ENCODE results near the gene PEPD. TPM values are rescaled to one million over a fixed set of nuclear protein-coding genes. Genes with fewer than 3 reads are reported as not detected.

The PEPD gene
- total RNA-seq, 2 experiments from 2014 or later = 26.9 to 37.4 TPM

DNA sequence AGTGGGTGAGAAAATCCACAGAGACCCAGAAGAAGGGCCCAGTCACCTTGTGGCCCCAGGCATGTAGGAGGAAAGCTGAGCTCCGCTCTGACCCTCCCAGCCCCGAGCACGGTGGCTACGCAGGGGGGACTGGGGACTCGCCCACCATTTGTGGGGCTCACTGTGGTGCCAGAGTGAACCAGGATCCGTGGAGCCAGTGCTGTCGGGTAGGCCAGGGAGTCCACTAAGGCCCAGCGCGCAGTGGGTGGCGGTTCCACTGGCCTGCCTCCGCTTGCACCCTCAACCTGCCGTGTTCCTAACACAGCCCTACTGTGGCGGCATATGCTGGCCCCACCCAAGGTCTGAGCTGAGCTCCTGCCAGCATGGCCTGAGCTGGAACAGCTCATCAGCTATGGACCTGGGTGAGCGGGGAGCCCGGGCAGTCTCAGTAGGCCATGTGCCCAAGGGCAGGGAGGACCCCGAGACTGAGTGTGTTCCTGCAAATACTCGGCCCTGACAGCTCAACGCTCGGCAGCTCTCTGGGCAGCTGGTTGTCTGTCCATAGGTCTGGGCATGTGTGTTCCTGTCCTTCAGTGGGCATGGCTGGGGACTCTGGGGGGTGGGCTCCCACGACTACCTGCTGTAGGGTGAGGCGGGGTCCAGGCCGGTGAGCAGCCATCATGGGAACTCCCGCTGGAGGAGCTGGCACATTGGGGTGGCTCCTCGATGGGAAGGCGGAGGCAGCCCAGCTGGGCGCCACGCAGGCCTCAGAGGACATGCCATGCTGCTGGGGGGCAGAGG is 111.5 kb downstream of the PEPD start:
- Mint-ChIP-seq H3K4me1 (no peaks in the 10 kb centered on the region), H3K27ac (no peak overlapping the region), H3K27me3 (no peaks in the 10 kb centered on the region), H3K9me3 (ENCODE audit: low read depth) (no peaks in the 10 kb centered on the region), H3K4me3 (no peak overlapping the region), H3K36me3 (ENCODE audit: low read depth) (no peaks in the 10 kb centered on the region)
- ChIA-PET POLR2A (no interaction called here), CTCF (interaction anchor here (0.6 to 2.1 kb wide), 3 partner anchors 14 to 611 kb away, joined by 3 to 8 read pairs (median 3); no protein-coding TSS in a partner anchor)
- no peak for DNase-seq
- intact Hi-C loops (cut with DNase I, micrococcal nuclease) = loop anchor here (5.0 to 10.0 kb wide), 3 partner anchors 108 to 268 kb away; partner anchors contain the start of gene CEBPA (in 1 of the 2)
- no peak for ATAC-seq

DNA sequence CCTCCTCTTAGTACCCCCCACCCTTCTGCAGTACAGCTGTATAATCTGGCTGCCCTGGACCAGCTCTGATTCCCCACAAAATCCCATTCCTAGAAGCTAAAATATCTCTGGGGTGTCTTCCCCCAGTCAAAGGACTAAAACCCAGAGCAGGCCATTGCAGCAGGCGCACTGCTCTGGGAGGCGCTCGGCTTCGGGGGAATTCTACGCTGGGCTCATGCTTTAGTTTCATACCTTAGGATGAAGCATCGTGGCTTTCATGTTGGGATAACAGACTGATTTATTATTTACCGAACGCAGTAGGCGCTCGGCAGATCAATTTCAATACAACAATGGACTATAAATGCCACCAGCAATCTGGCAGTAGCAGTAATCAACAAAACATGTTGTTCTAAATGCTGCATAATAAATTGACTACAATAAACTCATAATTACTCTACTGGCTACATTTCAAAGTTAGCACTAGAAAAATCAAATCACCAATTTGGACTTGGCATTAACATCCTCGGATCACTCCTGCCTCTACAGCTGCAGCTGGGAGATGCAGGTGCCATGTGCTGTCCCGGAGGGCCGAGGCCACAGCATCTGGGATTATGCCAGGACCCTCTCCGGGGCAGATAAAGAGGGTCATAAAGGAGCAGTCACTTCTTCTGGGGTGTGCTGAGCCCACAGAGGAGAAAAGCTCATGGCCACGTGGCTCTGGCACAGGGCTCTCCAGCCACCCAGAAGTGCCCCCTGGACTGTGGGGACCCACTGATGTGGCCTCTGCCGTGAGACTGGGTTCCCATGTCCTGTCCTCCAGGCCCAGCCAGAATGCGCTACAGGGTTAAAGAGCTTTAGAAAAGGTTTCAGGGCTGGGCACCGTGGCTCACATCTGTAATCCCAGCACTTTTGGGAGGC is 112.8 kb downstream of the PEPD start:
- intact Hi-C loops (cut with DNase I, micrococcal nuclease) = loop anchor here (5.0 to 10.0 kb wide), 3 partner anchors 106 to 266 kb away; partner anchors contain the start of gene CEBPA (in 1 of the 2)
- H3K4me3 Mint-ChIP-seq = no peak overlapping the region
- CTCF ChIA-PET = interaction anchor here (0.6 to 2.1 kb wide), 8 partner anchors 8 to 300 kb away, joined by 3 to 8 read pairs (median 3); no protein-coding TSS in a partner anchor
- DNase-seq (no peak), ATAC-seq (no peak)
- POLR2A ChIA-PET = no interaction called here
- H3K4me1 Mint-ChIP-seq = no peaks in the 10 kb centered on the region
- no peaks in the 10 kb centered on the region for H3K9me3 Mint-ChIP-seq (ENCODE audit: low read depth)
- no peak overlapping the region for H3K27ac Mint-ChIP-seq
- no peaks in the 10 kb centered on the region for H3K36me3 Mint-ChIP-seq (ENCODE audit: low read depth)
- no peaks in the 10 kb centered on the region for H3K27me3 Mint-ChIP-seq

DNA sequence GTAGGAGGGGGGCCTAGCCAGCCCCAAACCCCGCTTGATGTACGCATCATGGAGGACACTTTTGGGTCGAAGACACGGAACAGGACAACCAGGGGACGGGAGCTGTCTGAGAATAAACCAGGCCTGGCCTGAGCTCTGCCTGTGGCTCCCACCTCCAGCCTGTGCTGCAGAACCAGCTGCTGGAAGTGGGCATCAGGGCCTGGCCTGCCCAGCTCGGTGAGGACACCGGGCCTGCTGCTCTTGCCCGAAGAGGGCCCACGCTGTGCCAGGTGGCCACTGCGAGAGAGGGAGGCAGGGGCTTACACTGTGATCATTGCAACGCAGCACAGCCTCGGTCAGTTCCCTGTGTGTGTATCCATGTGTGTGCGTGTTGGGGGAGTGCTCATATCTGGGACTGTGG is 113.5 kb downstream of the PEPD start:
- DNase-seq = no peak
- no peak overlapping the region for H3K27ac Mint-ChIP-seq
- ATAC-seq = no peak
- no peaks in the 10 kb centered on the region for H3K36me3 Mint-ChIP-seq (ENCODE audit: low read depth)
- no peaks in the 10 kb centered on the region for H3K9me3 Mint-ChIP-seq (ENCODE audit: low read depth)
- no peak overlapping the region for H3K4me3 Mint-ChIP-seq
- H3K4me1 Mint-ChIP-seq = no peaks in the 10 kb centered on the region
- POLR2A ChIA-PET = no interaction called here
- intact Hi-C loops (cut with DNase I, micrococcal nuclease) = loop anchor here (5.0 to 10.0 kb wide), 3 partner anchors 106 to 266 kb away; partner anchors contain the start of gene CEBPA (in 1 of the 2)
- CTCF ChIA-PET = interaction anchor here (0.6 to 1.5 kb wide), 7 partner anchors 8 to 300 kb away, joined by 3 to 5 read pairs (median 3); no protein-coding TSS in a partner anchor
- no peaks in the 10 kb centered on the region for H3K27me3 Mint-ChIP-seq

DNA sequence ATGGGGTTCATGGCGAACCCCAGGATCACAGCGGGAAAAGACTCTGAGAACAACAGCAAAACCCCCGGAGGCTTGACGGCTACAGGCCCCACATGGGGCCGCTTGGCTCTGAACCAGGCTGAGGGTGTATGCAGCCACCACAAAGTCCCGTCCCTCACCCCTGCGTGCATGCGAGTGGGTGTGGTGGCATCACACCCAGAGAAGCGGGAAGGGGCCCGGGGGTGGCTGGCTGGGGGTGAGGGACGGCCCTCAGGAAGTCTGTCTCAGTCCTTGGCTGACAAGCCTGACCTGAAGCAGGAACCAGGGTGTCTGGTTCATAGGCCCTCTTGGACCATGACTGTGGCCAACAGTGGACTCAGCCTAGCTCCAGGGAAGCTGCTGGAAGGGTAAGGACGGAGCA is 113.9 kb downstream of the PEPD start:
- ATAC-seq (no peak), DNase-seq (no peak)
- Mint-ChIP-seq H3K27ac (no peak overlapping the region), H3K4me3 (no peak overlapping the region), H3K9me3 (ENCODE audit: low read depth) (no peaks in the 10 kb centered on the region), H3K36me3 (ENCODE audit: low read depth) (no peaks in the 10 kb centered on the region), H3K27me3 (no peaks in the 10 kb centered on the region), H3K4me1 (no peaks in the 10 kb centered on the region)
- ChIA-PET POLR2A (no interaction called here), CTCF (interaction anchor here (0.6 to 2.1 kb wide), 5 partner anchors 9 to 301 kb away, joined by 3 to 23 read pairs (median 4); no protein-coding TSS in a partner anchor)
- intact Hi-C loops (cut with DNase I, micrococcal nuclease) = loop anchor here (2.0 to 10.0 kb wide), 4 partner anchors 105 to 281 kb away; partner anchors contain the start of gene CEBPA (in 1 of the 2)

DNA sequence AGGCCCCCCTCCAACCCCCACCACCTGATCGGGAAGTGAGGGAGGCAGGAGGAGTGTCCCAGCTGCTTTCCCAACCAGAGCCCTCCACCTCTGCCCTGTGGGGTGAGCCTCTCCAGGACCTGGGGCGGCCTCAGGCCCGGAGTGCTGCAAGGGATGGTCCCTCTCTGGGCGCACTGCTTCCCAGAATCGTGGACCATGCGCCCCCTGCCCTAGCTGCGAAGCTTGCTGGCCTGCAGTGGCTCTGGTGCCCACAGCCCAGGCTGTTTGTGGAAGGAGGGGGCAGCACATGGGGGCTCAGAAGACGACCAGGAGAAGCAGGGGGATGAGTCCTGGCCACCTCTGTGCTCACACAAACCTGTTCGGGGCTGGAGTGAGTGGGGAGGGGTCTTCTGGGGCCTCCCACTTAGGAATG is 114.4 kb downstream of the PEPD start:
- no peaks in the 10 kb centered on the region for H3K36me3 Mint-ChIP-seq (ENCODE audit: low read depth)
- POLR2A ChIA-PET = no interaction called here
- no peaks in the 10 kb centered on the region for H3K4me1 Mint-ChIP-seq
- H3K27me3 Mint-ChIP-seq = no peaks in the 10 kb centered on the region
- CTCF ChIA-PET = interaction anchor here (0.6 to 2.8 kb wide), 13 partner anchors 9 to 683 kb away, joined by 3 to 23 read pairs (median 4); partner anchors contain the start of gene SLC7A10
- ATAC-seq (peak; percentile 24), DNase-seq (no peak)
- intact Hi-C loops (cut with DNase I, micrococcal nuclease) = loop anchor here (2.0 to 10.0 kb wide), 4 partner anchors 105 to 280 kb away; partner anchors contain the start of gene CEBPA (in 1 of the 2)
- no peaks in the 10 kb centered on the region for H3K9me3 Mint-ChIP-seq (ENCODE audit: low read depth)
- no peak overlapping the region for H3K4me3 Mint-ChIP-seq
- no peak overlapping the region for H3K27ac Mint-ChIP-seq

DNA sequence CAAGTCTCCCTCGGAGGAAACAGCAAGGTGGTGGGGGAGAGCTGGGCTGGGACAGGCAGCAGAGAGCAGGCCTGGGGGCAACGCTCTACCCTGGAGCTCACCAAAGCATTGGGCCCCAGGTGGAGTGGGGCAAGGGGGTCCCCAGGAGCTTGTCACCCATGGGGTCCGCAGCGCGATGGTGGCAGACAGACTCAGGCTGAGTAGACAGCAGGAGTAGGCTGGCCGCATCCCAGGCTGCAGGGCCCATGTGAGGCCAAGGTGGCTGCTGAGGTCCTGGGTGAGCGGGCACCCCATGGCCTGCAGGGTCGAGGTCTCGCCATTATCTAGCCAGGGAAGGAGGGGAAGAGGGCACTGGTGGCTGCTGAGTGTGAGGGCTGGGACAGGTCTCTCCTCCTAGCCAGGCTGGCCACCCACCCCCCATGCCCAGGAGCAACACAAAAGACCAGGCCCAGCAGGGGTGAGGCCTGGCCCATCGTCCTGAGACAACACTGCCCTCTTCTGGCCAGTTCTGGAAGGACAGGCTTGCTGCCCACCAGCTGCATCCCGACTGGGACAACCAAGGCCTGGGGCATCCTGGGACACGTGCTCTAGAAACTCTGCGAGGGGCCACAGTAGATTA is 115.0 kb downstream of the PEPD start:
- no peaks in the 10 kb centered on the region for H3K27me3 Mint-ChIP-seq
- no peak overlapping the region for H3K4me3 Mint-ChIP-seq
- DNase-seq (peak; percentile 85), ATAC-seq (peak; percentile 85)
- no peaks in the 10 kb centered on the region for H3K9me3 Mint-ChIP-seq (ENCODE audit: low read depth)
- intact Hi-C loops (cut with DNase I, micrococcal nuclease) = loop anchor here (1.0 to 10.0 kb wide), 5 partner anchors 104 to 280 kb away; partner anchors contain the start of gene CEBPA (in 1 of the 2)
- H3K4me1 Mint-ChIP-seq = no peaks in the 10 kb centered on the region
- POLR2A ChIA-PET = no interaction called here
- no peaks in the 10 kb centered on the region for H3K36me3 Mint-ChIP-seq (ENCODE audit: low read depth)
- no peak overlapping the region for H3K27ac Mint-ChIP-seq
- CTCF ChIA-PET = interaction anchor here (0.6 to 2.8 kb wide), 14 partner anchors 9 to 684 kb away, joined by 3 to 23 read pairs (median 4); partner anchors contain the start of gene SLC7A10

DNA sequence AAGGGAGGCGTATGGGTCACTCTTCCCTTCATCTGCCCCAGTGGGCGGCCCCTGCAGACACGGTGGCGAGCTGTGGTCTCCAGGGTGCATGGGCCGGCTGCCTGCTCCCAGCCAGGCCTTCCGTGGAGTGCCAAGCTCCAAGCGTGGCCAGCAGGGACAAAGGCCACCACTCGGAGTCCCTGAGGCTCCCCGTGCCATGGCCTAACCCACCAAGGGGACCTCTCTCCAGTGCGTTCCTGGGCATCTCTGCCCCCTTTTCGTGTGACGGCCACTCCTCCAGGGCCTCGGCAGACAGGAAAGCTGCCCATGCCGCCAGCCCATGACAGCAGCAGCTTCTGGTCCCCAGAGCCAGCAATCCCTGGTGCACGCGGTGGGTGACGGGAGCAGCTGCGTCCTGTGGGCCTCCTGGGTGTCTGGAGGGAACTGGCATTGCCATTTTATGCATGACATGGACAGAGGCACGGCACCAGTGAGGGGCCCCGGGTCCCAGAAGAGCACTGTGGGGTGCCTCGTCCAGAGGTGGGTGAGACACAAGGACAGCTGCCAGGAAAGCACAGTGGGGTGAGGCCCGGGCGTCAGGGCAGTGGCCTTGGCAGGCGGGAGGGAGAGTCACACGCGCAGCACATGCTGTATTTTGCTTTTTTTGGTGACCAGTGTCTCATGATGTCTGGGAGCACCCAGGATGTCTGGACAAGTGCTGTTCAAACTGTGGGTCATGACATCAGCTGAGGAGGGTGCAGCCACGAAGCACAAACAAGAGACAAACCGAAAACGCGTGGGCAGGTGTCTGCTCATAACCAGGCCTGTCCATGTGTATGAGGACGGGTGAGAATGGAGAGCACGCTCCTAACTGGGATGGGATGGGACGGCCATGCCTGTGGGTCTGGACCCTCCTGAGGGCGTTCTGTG is 115.8 kb downstream of the PEPD start:
- H3K36me3 Mint-ChIP-seq (ENCODE audit: low read depth) = no peaks in the 10 kb centered on the region
- intact Hi-C loops (cut with DNase I, micrococcal nuclease) = loop anchor here (1.0 to 10.0 kb wide), 5 partner anchors 104 to 279 kb away; partner anchors contain the start of gene CEBPA (in 1 of the 2)
- no peak overlapping the region for H3K27ac Mint-ChIP-seq
- H3K27me3 Mint-ChIP-seq = no peaks in the 10 kb centered on the region
- ATAC-seq (no peak), DNase-seq (no peak)
- H3K4me3 Mint-ChIP-seq = no peak overlapping the region
- CTCF ChIA-PET = interaction anchor here (0.6 to 2.8 kb wide), 11 partner anchors 8 to 280 kb away, joined by 3 to 23 read pairs (median 5); no protein-coding TSS in a partner anchor
- H3K4me1 Mint-ChIP-seq = no peaks in the 10 kb centered on the region
- POLR2A ChIA-PET = no interaction called here
- H3K9me3 Mint-ChIP-seq (ENCODE audit: low read depth) = no peaks in the 10 kb centered on the region

DNA sequence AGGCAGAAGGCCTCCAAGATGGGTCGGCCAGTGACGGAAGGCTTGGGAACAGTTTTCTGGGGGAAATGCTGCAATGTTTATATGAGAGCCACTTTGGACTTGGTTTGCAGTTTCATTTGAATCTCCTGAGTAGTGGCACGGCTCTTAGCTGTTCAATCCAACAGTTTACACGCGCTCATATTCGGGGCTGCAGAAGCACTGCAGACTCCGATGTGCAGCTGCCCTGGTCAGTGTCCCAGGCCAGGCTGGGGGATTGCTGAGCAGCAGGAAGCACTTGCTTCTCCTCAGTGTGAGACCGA is 116.4 kb downstream of the PEPD start:
- POLR2A ChIA-PET = no interaction called here
- intact Hi-C loops (cut with DNase I, micrococcal nuclease) = loop anchor here (5.0 to 10.0 kb wide), 3 partner anchors 103 to 263 kb away; partner anchors contain the start of gene CEBPA (in 1 of the 2)
- Mint-ChIP-seq H3K9me3 (ENCODE audit: low read depth) (no peaks in the 10 kb centered on the region), H3K4me1 (no peaks in the 10 kb centered on the region), H3K27ac (no peak overlapping the region), H3K36me3 (ENCODE audit: low read depth) (no peaks in the 10 kb centered on the region), H3K27me3 (no peaks in the 10 kb centered on the region), H3K4me3 (no peak overlapping the region)
- ATAC-seq (no peak), DNase-seq (no peak)
- CTCF ChIA-PET = interaction anchor here (0.8 to 2.8 kb wide), 7 partner anchors 11 to 279 kb away, joined by 3 to 13 read pairs (median 4); no protein-coding TSS in a partner anchor

DNA sequence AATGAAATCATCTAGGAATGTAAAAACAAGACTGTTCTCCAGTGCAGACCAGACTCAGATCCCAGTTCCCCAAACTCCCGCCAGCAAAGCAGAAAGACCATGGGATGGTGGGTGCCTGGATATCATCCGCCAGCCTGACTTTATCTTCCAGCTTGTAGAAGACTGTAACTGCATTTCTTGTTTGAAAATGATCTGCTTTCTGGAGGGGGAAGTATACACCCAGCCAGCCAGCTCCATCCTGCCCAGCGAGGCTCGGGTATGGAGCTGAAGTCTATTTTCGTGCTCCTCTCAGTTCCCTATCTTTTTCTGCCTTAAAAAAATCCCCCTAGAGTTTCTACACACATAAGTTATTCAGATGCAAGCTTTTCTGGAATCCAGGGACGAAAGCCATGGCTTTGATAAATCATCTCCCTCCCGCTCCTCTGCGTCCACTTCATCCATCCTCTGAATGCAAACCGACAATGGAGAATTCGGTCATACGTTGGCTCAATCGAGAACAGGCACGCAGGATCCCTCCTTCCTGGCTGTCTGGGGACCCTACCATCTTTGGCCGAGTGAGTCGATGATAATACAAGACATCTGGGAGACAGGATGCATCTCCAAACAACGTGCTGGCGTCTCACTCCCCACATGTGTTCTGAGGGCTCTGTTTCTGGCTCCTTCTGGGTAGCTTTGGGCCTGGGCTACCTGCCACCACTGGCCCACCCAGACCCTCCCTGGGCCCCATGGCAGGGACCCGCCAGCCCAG is 116.9 kb downstream of the PEPD start:
- H3K27ac Mint-ChIP-seq = no peak overlapping the region
- ChIA-PET POLR2A (no interaction called here), CTCF (interaction anchor here (0.8 to 2.8 kb wide), 9 partner anchors 11 to 278 kb away, joined by 3 to 13 read pairs (median 4); no protein-coding TSS in a partner anchor)
- intact Hi-C loops (cut with DNase I, micrococcal nuclease) = loop anchor here (5.0 to 10.0 kb wide), 3 partner anchors 102 to 262 kb away; partner anchors contain the start of gene CEBPA (in 1 of the 2)
- no peak overlapping the region for H3K4me3 Mint-ChIP-seq
- H3K9me3 Mint-ChIP-seq (ENCODE audit: low read depth) = no peaks in the 10 kb centered on the region
- no peak for DNase-seq
- no peak for ATAC-seq
- H3K4me1 Mint-ChIP-seq = no peaks in the 10 kb centered on the region
- H3K27me3 Mint-ChIP-seq = no peaks in the 10 kb centered on the region
- H3K36me3 Mint-ChIP-seq (ENCODE audit: low read depth) = no peaks in the 10 kb centered on the region

Data from activated CD4-positive, alpha-beta T cell treated with anti-CD3 and anti-CD28 coated beads for 36 hours (primary cell).